Endodermal cell (in vitro differentiated cells): ENCODE results near the gene MTHFSD. TPM values are rescaled to one million over a fixed set of nuclear protein-coding genes. Genes with fewer than 3 reads are reported as not detected.

Experiments
- DNase-seq: peaks from one replicate; pipeline ENCODE4 v3.0.0-alpha.2; 2017
- H3K27ac ChIP-seq: 2 replicates; pipeline ENCODE4 v1.5.1; 2013; ENCODE audit warnings: mild to moderate bottlenecking, low read depth, low read length, moderate library complexity
- H3K27me3 ChIP-seq: 2 replicates; pipeline ENCODE4 v1.6.1; 2013; ENCODE audit warnings: mild to moderate bottlenecking, low read length, moderate library complexity; ENCODE audit not compliant: insufficient read depth, control insufficient read depth, poor library complexity, severe bottlenecking
- H3K36me3 ChIP-seq: 2 replicates; pipeline ENCODE4 v1.7.0; 2013; ENCODE audit warnings: mild to moderate bottlenecking, low read length, moderate library complexity; ENCODE audit not compliant: control insufficient read depth, insufficient read depth
- H3K4me1 ChIP-seq: one replicate; pipeline ENCODE4 v1.7.0; 2013; ENCODE audit warnings: low read length; ENCODE audit not compliant: control insufficient read depth, insufficient read depth
- H3K4me3 ChIP-seq: 2 replicates; pipeline ENCODE4 v1.5.1; 2013; ENCODE audit warnings: mild to moderate bottlenecking, low read length, moderate library complexity
- H3K9ac ChIP-seq: 2 replicates; pipeline ENCODE4 v1.6.1; 2013; ENCODE audit warnings: mild to moderate bottlenecking, low read length, moderate library complexity; ENCODE audit not compliant: poor library complexity, severe bottlenecking; ENCODE audit errors: extremely low read depth
- H3K9me3 ChIP-seq: 2 replicates; pipeline ENCODE4 v1.6.1; 2013; ENCODE audit warnings: mild to moderate bottlenecking, low read length, moderate library complexity; ENCODE audit not compliant: control insufficient read depth
- H3K27ac Mint-ChIP-seq: 2 replicates; pipeline ENCODE4 v1.8.0; 2020; ENCODE audit warnings: mixed read lengths
- H3K27me3 Mint-ChIP-seq: 2 replicates; pipeline ENCODE4 v1.8.0; 2021; ENCODE audit warnings: mild to moderate bottlenecking, mixed read lengths; ENCODE audit not compliant: insufficient read depth
- H3K36me3 Mint-ChIP-seq: 2 replicates; pipeline ENCODE4 v1.8.0; 2020; ENCODE audit warnings: low read depth, mixed read lengths
- H3K4me1 Mint-ChIP-seq: 2 replicates; pipeline ENCODE4 v1.8.0; 2020; ENCODE audit warnings: mixed read lengths
- H3K4me3 Mint-ChIP-seq: 2 replicates; pipeline ENCODE4 v1.8.0; 2020; ENCODE audit warnings: mild to moderate bottlenecking, moderate library complexity, mixed read lengths
- H3K9me3 Mint-ChIP-seq: 2 replicates; pipeline ENCODE4 v1.8.0; 2020; ENCODE audit warnings: mild to moderate bottlenecking, mixed read lengths
- CTCF ChIP-seq: fragments of 200-600 bp; sonication (generic); conservative IDR thresholded peaks from 2 replicates; pipeline ENCODE4 v1.5.0; 2021; ENCODE audit warnings: antibody characterized with exemption, mild to moderate bottlenecking
- WGBS, 2 experiments: methylation state at CpG; one replicate each; pipeline versions ENCODE4 v1.1.5 to v1.1.7; 2013; ENCODE audit warnings: missing lambda C conversion rate in 2 of 2, mixed read lengths in 1 of 2; ENCODE audit not compliant: insufficient coverage in 1 of 2, insufficient read length in 1 of 2; 5-methylcytosine and 5-hydroxymethylcytosine counted together
- total RNA-seq, 2 donors: library from RNA; stranded (reverse); fragmentation: NEBNext Ultra II Directional in 1 of 2; extraction: Animal tissue kit (Norgen Biotek cat#: 25700) in 1 of 2; gene quantifications; 2 replicates in 1 of 2; 3 replicates in 1 of 2; pipeline ENCODE4 v1.2.1, GENCODE V29; 2021

Gene MTHFSD
- total RNA-seq, 2 donors from 2014 or later: 15.0 to 25.8 TPM

- peaks cover 20% of the 10 kb centered on the region for H3K4me1 Mint-ChIP-seq
- H3K9me3 ChIP-seq: no peaks in the 10 kb centered on the region
- H3K4me3 ChIP-seq: peak within 1 kb of the TSS; percentile 66
- H3K4me3 Mint-ChIP-seq: peak within 1 kb of the TSS; percentile 67
- no peaks in the 10 kb centered on the region for H3K36me3 Mint-ChIP-seq
- no peak for TF ChIP-seq CTCF
- no peak for DNase-seq
- H3K27me3 ChIP-seq: peaks cover 99% of the 10 kb centered on the region
- H3K36me3 ChIP-seq: no peaks in the 10 kb centered on the region
- no peak within 1 kb of the TSS for H3K27ac Mint-ChIP-seq
- peaks cover 7% of the 10 kb centered on the region for H3K4me1 ChIP-seq
- no peak within 1 kb of the TSS for H3K9ac ChIP-seq
- no peaks in the 10 kb centered on the region for H3K9me3 Mint-ChIP-seq
- WGBS, 2 experiments: 20 to 30% methylated on average over 7 to 13 of the region's 13 CpGs
- H3K27me3 Mint-ChIP-seq: peaks cover 93% of the 10 kb centered on the region
- H3K27ac ChIP-seq: no peak within 1 kb of the TSS
These were observed 23.1 kb upstream of the MTHFSD start, which contains the start of gene FOXL1 for GRCh38 chr16:86578061-86578599. FOXL1 (plus strand) TSS chr16:86578549; CDS start chr16:86578724, 175 bp downstream.

DNA sequence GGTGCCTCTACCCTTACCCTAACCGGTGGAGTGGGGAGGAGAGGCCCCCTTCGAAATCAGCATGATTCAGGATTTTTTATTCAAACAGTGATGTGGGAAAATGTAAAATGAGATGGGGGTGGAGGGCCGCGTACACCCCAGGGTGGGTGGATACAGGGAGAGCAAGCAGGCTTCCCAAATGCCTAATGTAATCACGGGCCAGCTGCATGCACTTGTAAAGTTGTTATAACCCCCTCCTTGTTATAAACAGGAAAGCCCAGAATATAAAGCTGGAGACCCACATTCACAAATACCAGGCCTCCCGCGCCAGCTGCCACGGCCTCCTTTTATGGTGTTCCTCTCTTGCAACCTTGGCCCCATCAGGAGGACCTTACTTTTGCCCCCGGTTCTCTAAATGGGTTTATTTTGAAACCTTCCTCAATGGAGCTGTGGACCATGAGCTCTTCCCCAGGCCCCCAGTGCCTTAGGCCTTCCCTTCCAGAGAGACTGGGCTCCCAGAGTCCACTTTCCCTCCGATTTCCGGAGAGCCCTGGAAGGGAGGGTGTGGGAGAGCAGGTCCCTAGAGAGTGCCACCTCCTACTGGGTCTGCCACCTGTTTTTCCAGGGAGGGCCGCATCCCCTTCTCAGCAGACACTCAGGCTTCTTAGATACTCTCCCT lies 22.4 kb upstream of the MTHFSD start:
- peaks cover 99% of the 10 kb centered on the region for H3K27me3 ChIP-seq
- H3K36me3 Mint-ChIP-seq: no peaks in the 10 kb centered on the region
- no peak overlapping the region for H3K4me3 ChIP-seq

More for the DNA sequence above, 22.4 kb upstream of the MTHFSD start:
- H3K9ac ChIP-seq: no peak overlapping the region
- H3K4me1 ChIP-seq: peaks cover 7% of the 10 kb centered on the region
- peak; percentile 68 for DNase-seq
- Mint-ChIP-seq H3K27ac (no peak overlapping the region), H3K27me3 (peaks cover 96% of the 10 kb centered on the region), H3K4me3 (peak overlapping the region; percentile 67), H3K9me3 (no peaks in the 10 kb centered on the region), H3K4me1 (peaks cover 24% of the 10 kb centered on the region)
- no peaks in the 10 kb centered on the region for H3K36me3 ChIP-seq
- WGBS, 2 experiments: 29 to 36% methylated on average over 6 to 12 of the region's 12 CpGs
- no peak overlapping the region for H3K27ac ChIP-seq
- no peak for TF ChIP-seq CTCF
- H3K9me3 ChIP-seq: no peaks in the 10 kb centered on the region
